Type B pancreatic cell (in vitro differentiated cells): ENCODE data around the gene HIVEP3. TPM values are rescaled to one million over a fixed set of nuclear protein-coding genes. Genes with fewer than 3 reads are reported as not detected.

Experiments used
- DNase-seq: peaks from one replicate; pipeline ENCODE4 v3.0.0; 2021; ENCODE audit warnings: mixed read lengths; ENCODE audit not compliant: unreplicated experiment; ENCODE audit errors: extremely low spot score
- H3K27ac Mint-ChIP-seq: 2 replicates; pipeline ENCODE4 v1.8.0; 2021; ENCODE audit warnings: mild to moderate bottlenecking, mixed read lengths
- H3K27me3 Mint-ChIP-seq: 2 replicates; pipeline ENCODE4 v1.8.0; 2021; ENCODE audit warnings: mixed read lengths
- H3K36me3 Mint-ChIP-seq: 2 replicates; pipeline ENCODE4 v1.8.0; 2021; ENCODE audit warnings: mixed read lengths
- H3K4me1 Mint-ChIP-seq: one replicate; pipeline ENCODE4 v1.8.0; 2021; ENCODE audit warnings: mixed read lengths; ENCODE audit not compliant: unreplicated experiment
- H3K4me3 Mint-ChIP-seq: 2 replicates; pipeline ENCODE4 v1.8.0; 2021; ENCODE audit warnings: mild to moderate bottlenecking, mixed read lengths
- H3K9me3 Mint-ChIP-seq: 2 replicates; pipeline ENCODE4 v1.8.0; 2021; ENCODE audit warnings: mixed read lengths
- total RNA-seq: library from RNA; stranded (reverse); gene quantifications from 2 replicates; pipeline ENCODE4 v1.2.1, GENCODE V29; 2021; ENCODE audit warnings: low replicate concordance
- TF ChIP-seq, protein P1 (sequence below): fragments of 200-600 bp; sonication (generic); conservative IDR thresholded peaks from 2 replicates; pipeline ENCODE4 v1.5.0; 2021; ENCODE audit warnings: antibody characterized with exemption, mild to moderate bottlenecking

Gene HIVEP3
- total RNA-seq, 1 donor from 2014 or later, result 9.2 TPM

DNA sequence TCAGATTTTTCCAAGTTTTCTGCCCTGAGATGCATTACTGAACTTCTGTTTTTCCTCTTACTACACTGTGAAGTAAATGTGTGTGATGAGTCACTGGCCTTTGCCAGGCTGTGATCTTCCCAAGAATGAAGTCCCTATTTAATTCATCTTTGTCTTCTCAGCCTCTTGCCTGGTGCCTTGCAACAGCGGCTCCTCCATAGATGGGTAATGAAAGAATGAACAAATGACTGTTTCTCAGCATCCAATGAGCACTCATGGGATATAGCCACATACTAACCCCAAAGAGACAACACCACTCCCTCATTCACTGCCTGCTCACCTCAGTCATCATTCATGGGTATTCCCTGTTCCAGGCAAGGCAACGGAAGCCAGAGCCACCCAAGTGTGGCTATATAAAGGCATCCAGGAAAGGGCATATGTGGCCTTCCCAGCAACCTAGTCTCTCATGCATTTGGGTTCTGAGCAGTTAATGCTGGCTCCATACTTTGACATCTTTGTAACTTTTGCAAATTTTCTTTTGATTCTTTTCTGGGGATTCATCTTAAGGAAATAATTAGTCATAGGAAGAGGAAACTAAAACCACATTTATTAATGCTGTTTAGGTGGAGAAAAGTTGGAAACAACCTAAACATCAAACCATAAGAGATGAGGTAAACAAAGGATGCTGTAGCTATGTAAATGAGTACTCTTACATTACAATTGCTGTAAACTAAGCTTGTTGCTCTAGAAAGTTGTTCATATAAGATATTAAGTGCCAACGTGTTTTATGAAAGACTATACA is 71.9 kb downstream of the HIVEP3 start:
- Mint-ChIP-seq H3K4me3 (no peak overlapping the region), H3K27me3 (peaks cover 11% of the 10 kb centered on the region), H3K4me1 (peaks cover 9% of the 10 kb centered on the region)

DNA sequence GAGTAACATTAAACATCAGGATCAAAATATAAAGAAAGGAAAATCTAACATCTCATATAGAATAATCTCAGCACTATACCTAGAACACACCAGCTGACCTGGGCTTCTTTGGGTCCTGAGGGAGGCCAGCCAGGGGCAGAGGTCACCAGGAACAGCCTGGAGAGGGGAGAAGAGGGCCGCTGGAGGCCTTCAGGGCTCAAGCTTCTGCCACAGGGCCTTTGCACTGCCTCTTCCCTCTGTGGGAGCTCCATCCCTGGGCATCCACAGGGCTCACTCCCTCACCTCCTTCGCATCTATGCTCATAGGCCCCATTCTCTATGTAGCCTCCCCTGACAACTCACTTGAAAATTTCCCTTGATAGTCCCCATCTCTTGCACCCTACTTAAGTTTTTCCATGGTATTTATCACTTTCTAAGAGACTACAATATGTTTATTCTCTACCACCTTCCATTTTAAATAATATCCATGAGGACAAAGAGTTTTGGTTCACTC is 73.9 kb downstream of the HIVEP3 start:
- peaks cover 12% of the 10 kb centered on the region for H3K27me3 Mint-ChIP-seq
- no peaks in the 10 kb centered on the region for H3K36me3 Mint-ChIP-seq
- H3K9me3 Mint-ChIP-seq, result no peaks in the 10 kb centered on the region
- no peak overlapping the region for H3K27ac Mint-ChIP-seq
- no peak for DNase-seq
- TF ChIP-seq, protein P1, sequence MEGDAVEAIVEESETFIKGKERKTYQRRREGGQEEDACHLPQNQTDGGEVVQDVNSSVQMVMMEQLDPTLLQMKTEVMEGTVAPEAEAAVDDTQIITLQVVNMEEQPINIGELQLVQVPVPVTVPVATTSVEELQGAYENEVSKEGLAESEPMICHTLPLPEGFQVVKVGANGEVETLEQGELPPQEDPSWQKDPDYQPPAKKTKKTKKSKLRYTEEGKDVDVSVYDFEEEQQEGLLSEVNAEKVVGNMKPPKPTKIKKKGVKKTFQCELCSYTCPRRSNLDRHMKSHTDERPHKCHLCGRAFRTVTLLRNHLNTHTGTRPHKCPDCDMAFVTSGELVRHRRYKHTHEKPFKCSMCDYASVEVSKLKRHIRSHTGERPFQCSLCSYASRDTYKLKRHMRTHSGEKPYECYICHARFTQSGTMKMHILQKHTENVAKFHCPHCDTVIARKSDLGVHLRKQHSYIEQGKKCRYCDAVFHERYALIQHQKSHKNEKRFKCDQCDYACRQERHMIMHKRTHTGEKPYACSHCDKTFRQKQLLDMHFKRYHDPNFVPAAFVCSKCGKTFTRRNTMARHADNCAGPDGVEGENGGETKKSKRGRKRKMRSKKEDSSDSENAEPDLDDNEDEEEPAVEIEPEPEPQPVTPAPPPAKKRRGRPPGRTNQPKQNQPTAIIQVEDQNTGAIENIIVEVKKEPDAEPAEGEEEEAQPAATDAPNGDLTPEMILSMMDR, result no peak
- no peak overlapping the region for H3K4me3 Mint-ChIP-seq
- peaks cover 15% of the 10 kb centered on the region for H3K4me1 Mint-ChIP-seq

More for the DNA sequence above, 71.9 kb downstream of the HIVEP3 start:
- no peaks in the 10 kb centered on the region for H3K36me3 Mint-ChIP-seq
- no peaks in the 10 kb centered on the region for H3K9me3 Mint-ChIP-seq
- no peak overlapping the region for H3K27ac Mint-ChIP-seq
- DNase-seq, result no peak
- TF ChIP-seq, protein P1, result no peak

DNA sequence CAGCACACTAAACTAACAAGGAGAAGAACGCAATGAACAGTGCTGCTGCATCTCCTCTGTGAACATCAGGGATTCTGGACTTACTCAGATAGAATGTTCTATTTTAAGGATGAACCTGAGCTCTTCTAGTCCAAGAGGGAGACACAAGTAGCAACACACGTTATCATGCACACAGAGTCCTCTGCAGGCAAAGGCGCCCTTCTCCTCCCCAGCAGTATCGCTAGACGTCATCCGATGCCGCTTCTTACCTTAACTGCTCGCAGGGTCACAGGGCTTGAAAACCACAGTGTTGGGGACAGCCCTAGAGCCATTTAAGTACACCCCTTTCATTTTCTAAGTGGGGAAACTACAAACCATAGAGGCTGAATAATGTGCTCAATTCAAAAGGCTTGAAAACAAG is 74.5 kb downstream of the HIVEP3 start:
- no peaks in the 10 kb centered on the region for H3K9me3 Mint-ChIP-seq
- peaks cover 15% of the 10 kb centered on the region for H3K4me1 Mint-ChIP-seq
- peaks cover 12% of the 10 kb centered on the region for H3K27me3 Mint-ChIP-seq
- DNase-seq, result no peak
- H3K4me3 Mint-ChIP-seq, result no peak overlapping the region
- H3K27ac Mint-ChIP-seq, result no peak overlapping the region
- no peaks in the 10 kb centered on the region for H3K36me3 Mint-ChIP-seq
- TF ChIP-seq, protein P1, result no peak

DNA sequence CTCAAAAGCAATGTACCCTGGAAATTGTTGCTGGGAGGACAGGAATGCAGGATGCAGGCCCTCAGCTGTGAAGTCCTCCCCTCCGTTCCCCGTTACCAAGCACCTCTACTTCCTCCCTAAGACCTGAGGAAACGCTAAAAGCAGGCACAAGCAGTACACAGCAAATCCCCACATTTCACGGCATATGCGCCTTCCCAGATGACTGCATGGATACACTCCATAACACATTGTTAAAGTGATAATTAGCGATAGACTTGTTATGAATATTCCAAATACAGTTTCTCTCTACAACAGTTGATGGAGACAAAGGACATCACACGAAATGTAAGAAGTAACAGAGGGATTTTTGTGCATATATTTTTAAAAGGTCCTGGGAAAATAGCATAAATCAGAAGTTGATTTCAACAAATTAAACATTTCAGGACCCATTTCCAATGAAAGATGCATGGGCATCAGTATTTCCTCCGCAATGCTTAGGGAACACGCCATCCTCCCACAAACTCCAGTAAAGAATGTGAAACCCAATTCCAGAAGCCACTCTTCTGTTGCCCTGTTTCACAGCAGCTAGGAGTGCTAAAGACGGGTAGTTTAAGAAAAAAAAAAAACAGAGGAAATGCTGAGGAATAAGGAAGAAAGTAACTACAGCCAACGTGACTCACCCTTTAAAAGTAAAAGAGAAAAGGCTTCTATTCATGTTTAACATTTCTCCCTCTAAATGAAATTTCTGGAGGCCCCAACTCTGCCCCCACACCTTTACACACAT is 75.5 kb downstream of the HIVEP3 start:
- no peak overlapping the region for H3K27ac Mint-ChIP-seq
- no peaks in the 10 kb centered on the region for H3K36me3 Mint-ChIP-seq
- TF ChIP-seq, protein P1, result no peak
- DNase-seq, result no peak
- H3K4me1 Mint-ChIP-seq, result peaks cover 15% of the 10 kb centered on the region
- H3K4me3 Mint-ChIP-seq, result no peak overlapping the region
- H3K9me3 Mint-ChIP-seq, result no peaks in the 10 kb centered on the region
- H3K27me3 Mint-ChIP-seq, result peaks cover 10% of the 10 kb centered on the region

DNA sequence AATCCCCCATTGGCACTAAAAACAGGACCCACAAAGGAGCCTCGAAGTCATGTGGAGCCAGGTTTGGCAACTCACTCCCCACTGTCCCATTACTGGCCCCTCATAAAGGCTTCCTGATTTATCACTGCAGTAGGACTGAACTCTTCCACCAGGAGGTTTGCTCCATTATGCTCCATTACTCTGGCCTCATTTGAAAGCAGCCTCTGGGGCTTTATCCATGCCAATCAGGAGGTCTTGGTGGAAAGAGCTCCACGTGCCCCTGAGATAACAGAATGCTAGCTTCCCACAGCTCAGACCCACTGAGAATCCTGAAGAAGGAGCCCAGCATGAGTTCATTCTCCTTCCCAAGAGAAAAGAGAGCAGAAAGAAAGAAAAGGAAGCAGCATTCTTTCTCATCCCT is 76.4 kb downstream of the HIVEP3 start:
- no peak overlapping the region for H3K27ac Mint-ChIP-seq
- no peak overlapping the region for H3K4me3 Mint-ChIP-seq
- H3K4me1 Mint-ChIP-seq, result peaks cover 15% of the 10 kb centered on the region
- no peak for DNase-seq
- no peaks in the 10 kb centered on the region for H3K36me3 Mint-ChIP-seq
- TF ChIP-seq, protein P1, result no peak
- H3K9me3 Mint-ChIP-seq, result no peaks in the 10 kb centered on the region
- H3K27me3 Mint-ChIP-seq, result peaks cover 11% of the 10 kb centered on the region
